Activated CD8-positive, alpha-beta memory T cell treated with anti-CD3 and anti-CD28 coated beads, Interleukin-2, amount 50 U/mL, for 48 hours (primary cell): Measurements from ENCODE around the gene TYW1B.
A peak's percentile ranks its signal among the peaks of the same experiment; 100 is the strongest.
"Not testable (repeated sequence)": the region's sequence is repeated elsewhere in the genome, so short reads cannot be mapped to it uniquely, and the experiment has no call there.

Source experiments
- DNase-seq: peaks from one replicate; pipeline ENCODE4 v3.0.0-alpha.2; 2020

TYW1B gene, protein sequence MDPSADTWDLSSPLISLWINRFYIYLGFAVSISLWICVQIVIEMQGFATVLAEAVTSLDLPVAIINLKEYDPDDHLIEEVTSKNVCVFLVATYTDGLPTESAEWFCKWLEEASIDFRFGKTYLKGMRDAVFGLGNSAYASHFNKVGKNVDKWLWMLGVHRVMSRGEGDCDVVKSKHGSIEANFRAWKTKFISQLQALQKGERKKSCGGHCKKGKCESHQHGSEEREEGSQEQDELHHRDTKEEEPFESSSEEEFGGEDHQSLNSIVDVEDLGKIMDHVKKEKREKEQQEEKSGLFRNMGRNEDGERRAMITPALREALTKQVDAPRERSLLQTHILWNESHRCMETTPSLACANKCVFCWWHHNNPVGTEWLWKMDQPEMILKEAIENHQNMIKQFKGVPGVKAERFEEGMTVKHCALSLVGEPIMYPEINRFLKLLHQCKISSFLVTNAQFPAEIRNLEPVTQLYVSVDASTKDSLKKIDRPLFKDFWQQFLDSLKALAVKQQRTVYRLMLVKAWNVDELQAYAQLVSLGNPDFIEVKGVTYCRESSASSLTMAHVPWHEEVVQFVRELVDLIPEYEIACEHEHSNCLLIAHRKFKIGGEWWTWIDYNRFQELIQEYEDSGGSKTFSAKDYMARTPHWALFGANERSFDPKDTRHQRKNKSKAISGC

DNA sequence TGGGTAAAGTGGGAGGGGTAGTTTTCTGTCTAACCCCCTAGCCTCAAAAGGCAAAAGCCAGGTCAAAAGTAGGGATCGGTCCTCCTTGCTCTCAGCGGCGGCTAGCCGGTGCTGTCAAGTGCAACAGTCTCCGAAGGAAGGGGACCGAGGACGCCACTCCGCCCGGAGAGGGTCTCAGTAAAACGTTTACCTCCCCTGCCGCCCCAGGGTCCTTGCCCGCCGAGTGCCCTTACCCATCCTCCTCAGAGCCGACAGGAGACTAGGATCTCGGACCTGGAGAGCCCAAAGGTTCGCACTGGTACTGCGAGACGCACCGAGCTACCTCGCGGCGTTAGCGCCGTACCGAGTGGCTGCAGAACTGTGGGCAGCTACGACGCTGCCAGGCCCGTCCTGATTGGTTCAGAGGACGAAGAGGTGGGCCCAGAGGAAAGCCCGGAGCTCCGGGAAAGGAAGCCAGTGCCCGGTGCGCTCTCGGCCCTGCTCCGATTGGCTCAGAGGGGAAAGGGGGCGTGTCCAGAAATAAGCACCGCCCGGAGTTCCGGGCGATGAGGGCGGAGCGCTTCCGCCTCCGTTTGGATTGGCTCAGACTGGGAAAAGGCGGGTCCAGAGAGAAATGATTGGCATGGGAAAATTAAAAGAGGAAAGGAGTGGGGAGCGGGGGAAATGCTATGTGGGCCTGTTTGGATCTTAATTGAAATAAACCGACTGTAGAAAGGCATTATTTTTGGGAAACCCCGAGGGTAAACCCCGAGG, at the start of gene TYW1B:
TSS of gene TYW1B (minus strand) at position 362 of the 753 bp plus-strand sequence. CDS start at position 237, 125 bp downstream.
- DNase-seq, result peak; percentile 96

DNA sequence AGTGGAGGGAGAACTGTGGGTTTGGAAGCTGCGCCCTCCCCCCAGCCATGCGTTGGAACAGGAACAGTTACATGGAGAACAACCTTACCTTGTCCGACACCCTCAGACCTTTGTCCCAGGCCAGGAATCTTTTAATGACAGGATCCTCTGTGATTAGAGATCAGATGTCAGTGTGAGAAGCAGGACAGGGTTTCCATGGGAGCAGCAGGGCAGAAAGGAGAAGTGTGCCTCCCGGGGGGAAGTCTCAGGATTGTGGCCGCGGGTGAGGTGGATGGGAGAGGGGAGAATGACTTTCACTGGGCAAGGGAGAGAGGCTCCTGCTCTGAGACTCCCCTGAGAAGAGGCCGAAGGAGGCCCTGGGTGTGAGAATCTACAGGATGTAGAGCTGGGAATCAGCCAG, 39.6 kb upstream of the TYW1B start:
- not testable (repeated sequence) for DNase-seq

DNA sequence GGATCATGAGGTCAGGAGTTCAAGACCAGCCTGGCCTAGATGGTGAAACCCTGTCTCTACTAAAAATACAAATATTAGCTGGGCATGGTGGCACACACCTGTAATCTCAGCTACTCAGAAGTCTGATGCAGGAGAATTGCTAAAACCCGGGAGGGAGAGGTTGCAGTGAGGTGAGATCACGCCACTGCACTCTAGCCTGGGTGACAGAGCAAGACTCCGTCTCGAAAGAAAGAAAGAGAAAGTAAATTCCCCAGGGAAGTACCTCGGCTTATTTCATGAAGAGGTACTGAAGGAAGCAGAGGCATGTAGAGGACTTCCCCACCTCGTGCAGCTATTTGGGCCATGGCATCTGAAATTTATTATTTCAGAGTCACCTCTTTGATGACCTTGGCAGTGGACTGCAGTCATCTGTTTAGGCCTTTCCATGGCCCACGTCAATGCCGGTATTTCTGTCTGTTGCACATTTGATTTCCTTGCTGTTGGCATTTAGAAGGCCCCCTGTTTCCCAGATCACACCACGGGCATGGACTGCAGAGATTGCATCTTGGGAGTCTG, 30.9 kb upstream of the TYW1B start:
- not testable (repeated sequence) for DNase-seq

DNA sequence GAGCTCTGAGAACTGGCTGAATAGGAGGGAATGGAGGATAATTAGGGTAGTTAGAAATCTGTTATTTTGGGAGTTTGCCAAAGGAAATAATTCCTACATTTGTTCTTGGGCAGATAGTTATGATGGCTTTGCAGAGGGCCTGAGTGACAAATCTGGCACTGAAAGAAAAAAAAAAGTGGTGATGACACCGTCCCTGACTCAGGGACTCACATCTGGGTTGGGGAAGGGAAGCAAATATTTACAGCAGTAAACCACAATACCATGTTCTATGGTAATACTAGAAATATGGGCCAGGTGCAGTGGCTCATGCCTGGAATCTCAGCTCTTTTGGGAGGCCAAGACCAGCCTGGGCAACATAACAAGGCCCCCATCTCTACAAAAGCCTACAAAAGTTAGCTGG, 29.9 kb upstream of the TYW1B start:
- DNase-seq, result not testable (repeated sequence)

DNA sequence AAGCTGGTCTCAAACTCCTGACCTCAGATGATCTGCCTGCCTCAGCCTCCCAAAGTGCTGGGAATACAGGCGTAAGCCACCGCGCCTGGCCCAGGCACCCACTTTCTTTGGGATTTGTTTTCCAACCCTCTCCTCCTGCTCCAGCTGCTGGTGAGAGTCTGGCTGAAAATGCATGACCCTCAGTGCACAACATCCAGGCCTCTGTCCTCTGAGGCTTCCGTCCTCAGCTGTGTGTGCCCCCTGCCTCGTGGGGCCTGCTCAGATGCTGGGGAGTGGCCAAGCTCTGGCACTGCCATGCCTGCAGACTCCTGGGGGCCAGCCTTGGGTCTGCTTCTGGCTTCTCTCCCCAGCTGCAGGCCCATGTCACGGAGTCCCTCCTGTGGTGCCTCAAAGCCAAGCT, 27.3 kb upstream of the TYW1B start:
- DNase-seq, result not testable (repeated sequence)

DNA sequence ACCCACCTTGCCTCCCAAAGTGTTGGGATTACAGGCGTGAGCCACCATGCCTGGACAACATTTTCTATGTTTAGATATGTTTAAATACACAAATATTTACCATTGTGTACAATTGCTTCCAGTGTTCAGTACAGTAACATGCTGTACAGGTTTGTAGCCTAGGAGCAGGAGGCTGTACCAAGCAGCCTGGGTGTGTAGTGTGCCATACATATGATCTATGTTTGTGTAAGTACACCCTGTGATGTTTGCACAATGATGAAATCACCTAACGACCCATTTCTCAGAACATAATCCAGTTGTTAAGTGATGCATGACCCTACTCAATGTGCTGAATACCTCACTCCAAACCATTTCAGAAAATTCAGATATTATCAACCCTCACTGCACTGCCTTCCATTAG, 24.9 kb upstream of the TYW1B start:
- not testable (repeated sequence) for DNase-seq

DNA sequence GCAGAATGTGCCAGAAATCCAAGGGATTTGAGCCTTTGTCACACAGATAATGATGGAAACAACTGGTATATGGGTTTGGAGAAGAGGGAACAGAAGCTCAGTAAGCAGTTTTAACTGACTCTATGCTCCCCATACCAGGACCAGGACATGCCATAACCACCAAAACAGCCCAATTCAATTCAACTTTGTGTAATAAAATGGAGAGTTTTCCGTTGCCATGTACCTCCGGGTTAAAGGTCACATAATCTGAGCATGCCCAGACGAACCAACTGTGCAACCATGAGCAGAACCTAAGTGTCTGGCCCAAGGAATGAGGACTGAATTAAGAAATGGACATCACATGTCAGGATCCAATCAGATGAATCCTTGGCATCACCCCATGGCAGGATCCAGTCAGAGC, 22.7 kb upstream of the TYW1B start:
- DNase-seq, result not testable (repeated sequence)

DNA sequence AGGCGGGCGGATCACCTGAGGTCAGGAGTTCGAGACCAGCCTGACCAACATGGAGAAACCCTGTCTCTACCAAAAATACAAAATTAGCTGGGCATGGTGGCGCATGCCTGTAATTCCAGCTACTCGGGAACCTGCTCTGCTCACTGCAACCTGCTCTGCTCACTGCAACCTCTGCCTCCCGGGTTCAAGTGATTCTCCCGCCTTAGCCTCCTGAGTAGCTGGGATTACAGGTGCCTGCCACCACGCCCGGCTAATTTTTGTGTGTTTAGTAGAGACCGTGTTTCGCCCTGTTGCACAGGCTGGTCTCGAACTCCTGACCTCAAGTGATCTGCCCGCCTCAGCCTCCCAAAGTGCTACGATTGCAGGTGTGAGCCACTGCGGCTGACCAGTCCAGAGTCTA, 16.1 kb upstream of the TYW1B start:
- not testable (repeated sequence) for DNase-seq

DNA sequence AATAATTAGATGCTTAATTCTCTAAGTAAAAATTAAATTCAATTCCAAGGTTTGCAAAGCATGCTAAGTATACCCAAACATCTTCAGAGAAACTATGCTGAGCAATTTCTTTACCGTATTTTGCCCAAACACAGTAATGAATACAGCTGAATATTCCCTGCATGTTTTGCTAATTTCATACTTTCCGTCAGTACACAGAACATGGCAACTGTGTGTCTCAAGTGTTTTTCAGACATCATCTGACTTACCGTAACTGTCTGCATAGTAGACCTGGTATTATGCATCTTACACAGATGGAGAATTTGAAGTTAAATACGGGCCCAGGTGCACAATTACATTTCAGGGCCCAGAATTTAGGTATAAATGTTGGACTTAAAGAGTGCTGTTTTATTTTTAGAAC, 15.2 kb upstream of the TYW1B start:
- DNase-seq, result not testable (repeated sequence)

DNA sequence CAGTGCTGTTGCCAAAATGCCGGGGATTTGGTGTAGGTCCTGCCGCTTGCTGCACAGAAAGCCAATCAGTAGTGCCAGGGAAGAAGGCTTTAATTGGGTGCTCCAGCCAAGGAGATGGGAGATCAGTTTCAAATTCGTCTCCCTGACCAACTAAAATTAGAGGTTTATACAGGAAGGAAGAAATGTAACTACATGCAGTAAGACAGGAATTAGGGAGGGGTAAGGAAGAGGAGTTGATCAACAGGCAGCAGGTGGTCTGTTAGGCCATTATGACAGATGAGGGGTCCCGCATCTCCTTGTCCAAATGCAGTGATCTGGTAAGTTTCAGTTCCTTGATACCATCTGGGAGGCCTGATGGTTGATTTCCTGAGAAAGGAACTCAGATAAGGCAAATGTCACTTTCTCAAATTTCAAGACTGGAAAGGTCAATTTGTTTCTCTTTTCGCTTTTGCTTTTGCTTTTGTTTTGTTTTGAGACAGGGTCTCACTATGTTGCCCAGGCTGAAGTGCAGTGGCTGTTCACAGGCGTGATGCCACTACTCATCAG, 13.0 kb upstream of the TYW1B start:
- peak; percentile 25 for DNase-seq

DNA sequence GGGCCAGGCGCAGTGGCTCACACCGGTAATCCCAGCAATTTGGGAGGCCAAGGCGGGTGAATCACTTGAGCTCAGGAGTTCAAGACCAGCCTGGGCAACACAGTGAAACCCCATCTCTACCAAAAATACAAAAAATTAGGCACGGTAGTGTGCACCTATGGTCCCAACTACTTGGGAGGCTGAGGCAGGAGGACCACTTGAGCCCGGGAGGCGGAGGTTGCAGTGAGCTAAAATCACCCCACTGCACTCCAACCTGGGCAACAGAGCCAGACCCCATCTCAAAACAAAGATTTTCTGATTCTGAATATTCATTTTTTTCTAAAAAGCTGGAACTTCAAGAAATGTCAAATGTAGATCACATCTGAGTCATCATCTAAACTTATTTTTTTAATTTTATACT, 10.3 kb upstream of the TYW1B start:
- DNase-seq, result not testable (repeated sequence)

DNA sequence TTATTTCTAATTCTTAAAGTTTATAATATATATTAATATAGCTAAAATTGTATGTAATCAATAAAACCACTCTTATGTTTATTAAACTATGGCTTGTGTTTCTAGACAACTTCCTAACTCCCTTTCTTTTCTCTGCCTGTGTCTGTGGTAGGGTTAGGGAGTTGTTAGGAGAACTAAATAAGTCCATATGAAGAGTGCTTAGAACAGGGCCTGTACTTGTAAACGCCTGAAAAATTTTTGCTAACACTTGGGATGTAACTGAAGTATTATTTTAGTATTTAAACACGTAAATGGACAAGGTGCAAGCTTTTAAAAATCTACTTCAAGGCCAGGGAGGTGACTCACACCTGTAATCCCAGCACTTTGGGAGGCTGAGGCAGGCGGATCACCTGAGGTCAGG, 9.3 kb upstream of the TYW1B start:
- DNase-seq, result not testable (repeated sequence)

DNA sequence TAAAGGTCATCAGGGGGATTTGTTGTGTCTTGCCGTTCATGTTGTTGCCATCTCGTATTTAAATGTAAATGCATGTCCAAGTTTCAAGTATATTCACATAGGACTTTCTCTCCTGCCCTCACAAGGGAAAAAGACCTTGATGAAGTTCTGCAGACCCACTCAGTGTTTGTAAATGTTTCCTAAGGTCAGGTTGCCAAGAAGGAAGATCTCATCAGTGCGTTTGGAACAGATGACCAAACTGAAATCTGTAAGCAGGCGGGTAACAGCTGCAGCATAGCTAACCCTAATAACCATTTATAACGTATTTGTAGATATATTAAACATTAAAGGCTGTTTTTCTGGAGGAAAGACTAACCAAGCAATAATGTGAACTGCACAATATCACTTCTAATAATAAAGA, 2.6 kb upstream of the TYW1B start:
- not testable (repeated sequence) for DNase-seq

DNA sequence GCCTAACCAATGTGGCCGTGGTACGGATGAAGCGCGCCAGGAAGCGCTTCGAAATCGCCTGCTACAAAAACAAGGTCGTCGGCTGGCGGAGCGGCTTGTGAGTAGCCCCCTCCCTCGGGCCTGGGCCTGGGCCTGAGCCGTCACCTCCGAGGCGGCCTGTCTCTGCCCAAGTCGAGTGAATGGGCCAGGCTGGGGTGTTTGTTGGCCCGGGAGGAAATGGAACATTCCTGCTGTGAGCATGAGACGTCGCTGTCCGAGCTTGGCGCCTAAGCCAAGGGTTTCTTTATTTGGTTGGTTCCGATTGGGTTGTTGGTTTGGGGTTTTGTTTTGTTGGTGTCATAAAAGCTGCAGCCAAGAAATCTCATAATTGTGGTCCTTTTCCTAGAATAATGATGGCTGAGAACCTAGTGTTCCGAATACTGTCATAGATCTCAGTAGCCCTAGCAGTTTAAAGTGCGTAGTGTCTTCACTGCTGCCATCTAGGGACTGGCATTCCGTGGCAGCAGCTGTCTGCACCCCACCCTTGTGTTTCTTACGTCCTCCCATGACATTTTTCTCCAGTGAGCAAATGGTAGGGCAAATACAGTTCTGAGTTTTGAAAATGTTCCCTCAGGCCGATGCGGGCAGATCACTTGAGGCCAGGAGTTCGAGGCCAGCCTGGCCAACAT, 1.8 kb upstream of the TYW1B start:
- peak; percentile 57 for DNase-seq

DNA sequence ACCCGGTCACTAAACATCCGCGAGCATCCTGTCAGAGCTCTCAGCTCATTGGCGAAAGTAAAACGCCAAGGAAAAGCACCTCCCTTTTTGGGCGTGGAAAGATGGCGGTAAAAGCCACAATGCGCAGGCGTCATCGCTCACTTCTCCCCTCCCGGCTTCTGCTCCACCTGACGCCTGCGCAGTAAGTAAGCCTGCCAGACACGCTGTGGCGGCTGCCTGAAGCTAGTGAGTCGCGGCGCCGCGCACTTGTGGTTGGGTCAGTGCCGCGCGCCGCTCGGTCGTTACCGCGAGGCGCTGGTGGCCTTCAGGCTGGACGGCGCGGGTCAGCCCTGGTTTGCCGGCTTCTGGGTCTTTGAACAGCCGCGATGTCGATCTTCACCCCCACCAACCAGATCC, 1.3 kb upstream of the TYW1B start:
- peak; percentile 96 for DNase-seq

DNA sequence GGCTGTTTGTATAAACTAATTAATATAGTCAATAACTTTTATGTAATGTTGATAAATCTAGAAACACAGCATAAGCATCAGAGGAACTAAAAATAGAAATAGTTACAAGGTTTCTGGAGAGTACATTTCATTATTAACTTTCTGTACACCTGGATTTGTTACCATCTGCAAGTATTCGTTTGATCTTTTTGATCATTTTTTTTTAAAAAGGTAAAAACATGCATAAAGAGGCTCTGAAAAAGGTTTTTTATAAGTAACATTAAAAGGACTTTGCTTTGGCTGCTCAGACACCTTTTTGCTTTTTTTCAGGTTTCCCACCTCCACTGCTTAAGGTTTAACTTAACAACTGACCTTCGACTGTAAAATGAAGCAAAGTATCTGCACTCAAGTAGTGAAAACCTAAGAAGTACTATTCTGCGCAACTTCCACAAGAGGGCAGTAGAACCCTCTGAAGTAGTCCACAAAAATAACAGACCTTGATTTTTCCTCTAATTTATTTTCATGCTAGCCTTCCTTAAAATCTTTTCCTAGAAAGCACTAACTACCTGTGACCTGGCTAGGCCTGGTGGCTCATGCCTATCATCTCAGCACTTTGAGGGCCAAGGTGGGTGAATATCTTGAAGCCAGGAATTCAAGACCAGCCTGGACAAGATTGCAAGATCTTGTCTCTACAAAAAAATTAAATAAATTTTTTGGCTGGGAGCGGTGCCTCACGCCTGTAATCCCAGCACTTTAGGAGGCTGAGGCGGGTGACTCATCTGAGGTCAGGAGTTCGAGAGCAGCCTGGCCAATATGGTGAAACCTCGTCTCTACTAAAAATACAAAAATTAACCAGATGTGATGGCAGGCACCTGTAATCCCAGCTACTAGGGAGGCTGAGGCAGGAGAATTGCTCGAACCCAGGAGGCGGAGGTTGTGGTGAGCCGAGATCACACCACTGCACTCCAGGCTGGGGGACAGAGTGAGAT, 4.0 kb downstream of the TYW1B start:
- DNase-seq, result not testable (repeated sequence)

DNA sequence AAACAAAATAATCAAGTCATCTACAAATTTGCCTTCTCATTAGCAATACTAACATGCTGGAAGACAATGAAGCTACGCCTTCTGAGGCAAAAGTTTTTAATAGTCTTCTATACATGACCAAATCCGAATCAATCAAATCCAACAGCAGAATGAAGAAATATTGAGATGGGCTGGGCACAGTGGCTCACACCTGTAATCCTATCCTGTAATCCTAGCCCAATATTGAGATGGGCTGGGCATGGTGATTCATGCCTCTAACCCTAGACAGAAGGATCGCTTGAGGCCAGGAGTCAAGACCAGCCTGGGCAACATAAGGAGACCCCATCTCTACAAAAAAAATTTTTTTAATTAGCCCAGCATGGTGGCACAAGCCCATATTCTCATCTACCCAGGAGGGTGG, 5.5 kb downstream of the TYW1B start:
- not testable (repeated sequence) for DNase-seq

DNA sequence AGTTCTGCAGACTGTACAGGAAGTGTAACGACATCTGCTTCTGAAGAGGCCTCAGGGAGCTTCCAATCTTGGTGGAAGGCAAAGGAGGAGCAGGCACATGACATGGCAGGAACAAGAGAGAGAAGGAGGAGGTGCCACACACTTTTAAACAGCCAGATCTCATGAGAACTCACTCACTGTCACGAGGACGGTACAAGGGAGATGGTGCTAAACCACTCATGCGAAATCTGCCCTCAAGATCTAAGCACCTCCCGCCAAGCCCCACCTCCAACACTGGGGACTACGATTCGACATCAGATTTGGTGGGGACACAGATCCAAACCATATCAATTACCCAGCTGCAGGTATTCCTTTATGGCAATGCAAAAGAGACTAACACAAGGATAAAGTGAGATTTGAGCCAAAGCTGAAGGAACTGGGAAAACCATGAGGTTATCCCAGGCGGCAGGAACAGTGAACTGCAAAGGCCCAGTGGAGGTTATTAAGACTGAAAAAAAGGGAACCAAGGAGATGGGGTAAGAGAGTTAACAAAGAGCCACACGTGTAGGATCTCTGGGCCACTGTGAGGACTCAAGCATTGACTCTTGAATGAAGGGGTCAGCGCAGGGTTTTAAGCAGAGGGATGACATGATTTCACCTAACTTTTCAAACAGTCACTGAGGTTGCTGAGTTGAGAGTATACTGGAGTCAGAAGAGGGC, 9.2 kb downstream of the TYW1B start:
- not testable (repeated sequence) for DNase-seq

DNA sequence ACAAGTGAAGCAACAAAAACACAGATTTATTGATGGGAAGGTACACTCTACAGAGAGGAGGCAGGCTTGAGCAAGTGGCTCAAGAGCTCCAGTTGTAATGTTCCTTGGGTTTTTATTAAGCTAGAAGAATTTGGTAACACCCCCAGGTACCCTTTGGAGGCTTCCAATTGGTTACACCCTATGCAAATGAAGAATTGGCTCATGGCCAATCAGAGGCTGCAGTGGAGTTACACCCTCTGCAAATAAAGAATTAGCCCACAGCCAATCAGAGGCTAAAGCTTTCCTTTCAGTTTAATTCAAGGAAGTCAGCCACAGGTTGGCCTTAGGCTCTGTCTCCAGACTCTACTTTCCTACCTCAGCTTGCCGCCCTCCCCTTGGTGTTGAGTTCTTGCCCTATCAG, 10.3 kb downstream of the TYW1B start:
- DNase-seq, result not testable (repeated sequence)
